Right cardiac atrium (tissue), 5 donors: ENCODE data around the gene THSD4. TPM values are rescaled to one million over a fixed set of nuclear protein-coding genes. Genes with fewer than 3 reads are reported as not detected.
A peak's percentile ranks its signal among the peaks of the same experiment; 100 is the strongest.

Experiments
- ATAC-seq, 2 donors: fragments of 200-7000 bp; cut with Tn5 transposase; one replicate each; pipeline versions ENCODE4 v1.8.0 to v1.9.1; 2020; ENCODE audit warnings: moderate library complexity in 2 of 2, mild to moderate bottlenecking in 1 of 2
- DNase-seq, 3 donors: peaks; one replicate each; pipeline ENCODE4 v3.0.0-alpha.2; 2020
- H3K27ac ChIP-seq: one replicate; pipeline ENCODE4 v1.5.1; 2013; ENCODE audit warnings: mild to moderate bottlenecking, low read length, control low read depth, moderate library complexity
- H3K27me3 ChIP-seq: one replicate; pipeline ENCODE4 v1.6.1; 2013; ENCODE audit not compliant: control insufficient read depth, insufficient read depth
- H3K4me1 ChIP-seq: one replicate; pipeline ENCODE4 v1.6.1; 2013; ENCODE audit warnings: low read length; ENCODE audit not compliant: control insufficient read depth, insufficient read depth
- H3K4me3 ChIP-seq: one replicate; pipeline ENCODE4 v1.5.1; 2013; ENCODE audit warnings: low read length, control low read depth
- H3K9me3 ChIP-seq: one replicate; pipeline ENCODE4 v1.6.1; 2013; ENCODE audit warnings: low read length; ENCODE audit not compliant: control insufficient read depth
- WGBS: extraction: QIAGEN DNeasy Blood & Tissue Kit; methylation state at CpG from one replicate; pipeline ENCODE4 v1.1.7; 2013; 5-methylcytosine and 5-hydroxymethylcytosine counted together
- intact Hi-C, 4 donors: fragments of 100-400 bp; cut with DNase I; formaldehyde crosslinking; loops; one replicate each; pipeline versions ENCODE4 v1.11.0 to v1.14.0; 2022 to 2023
- polyA plus RNA-seq: library from polyadenylated mRNA; stranded (reverse); fragments of 200-250 nt; gene quantifications from one replicate; pipeline ENCODE4 v1.2.3, GENCODE V29; 2013
- total RNA-seq, 4 donors: library from RNA; stranded (reverse); fragmentation: NEBNext Ultra II Directional; extraction: Animal tissue kit (Norgen Biotek cat#: 25700); gene quantifications; one replicate each; pipeline ENCODE4 v1.2.1, GENCODE V29; 2021
- donor health status: healthy with polysubstance abuse.
- donor health status: DM: no; HTN: yes; CAD: no.
- donor health status: DM: no; HTN: no; CAD: no.
- donor health status: DM: no; HTN: yes; CAD: no; lungs with severe emphysema.
- donor health status: DM: yes; HTN: yes; CAD: no.

Gene THSD4
- total and polyA plus RNA-seq, 5 donors: 40.5 to 93.8 (median 67.3) TPM

DNA sequence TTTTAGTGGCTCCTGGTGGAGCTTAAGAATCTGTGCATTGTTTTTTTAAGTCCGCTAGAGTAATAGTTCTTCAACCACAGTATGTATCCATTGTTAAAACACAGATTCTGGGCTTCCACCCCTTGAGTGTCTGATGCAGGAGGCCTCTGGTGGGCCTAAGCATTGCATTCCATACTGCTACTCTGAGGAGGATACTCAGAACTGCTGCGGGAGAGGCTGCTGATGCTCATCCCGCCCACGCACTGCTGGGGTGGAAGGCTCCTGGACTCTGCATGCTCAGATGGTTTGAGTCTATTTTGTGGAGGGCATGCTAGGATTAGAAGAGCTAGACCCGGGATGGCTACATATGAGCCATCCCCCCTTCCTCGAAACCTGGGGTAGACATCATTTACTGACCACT lies 74.4 kb downstream of the THSD4 start:
- intact Hi-C loops: loop anchor here in 1 of 4 donors (10.0 kb wide), 1 partner anchor 75 kb away; the partner anchor contains the start of gene THSD4

DNA sequence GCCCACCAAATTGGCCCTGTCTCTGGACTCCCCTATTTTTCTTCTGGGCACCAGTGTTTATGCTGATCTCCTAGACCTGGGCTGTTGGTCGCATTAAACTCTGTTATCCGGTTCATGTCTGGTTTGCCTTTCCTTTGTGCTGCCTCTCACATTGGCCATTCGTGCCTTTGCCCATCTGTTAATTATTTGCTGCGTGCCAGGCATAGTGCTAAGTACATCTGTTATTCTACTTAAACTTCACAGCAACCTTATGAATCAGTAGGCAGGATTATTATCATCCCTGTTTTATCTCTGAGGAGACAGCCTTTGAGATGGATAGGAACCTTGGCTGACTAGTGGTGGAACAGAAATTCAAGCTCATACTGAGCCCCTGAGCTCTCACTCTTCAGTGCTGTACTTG lies 76.0 kb downstream of the THSD4 start:
- Histone ChIP-seq H3K4me1 (no peaks in the 10 kb centered on the region), H3K27ac (no peak overlapping the region), H3K27me3 (no peaks in the 10 kb centered on the region), H3K4me3 (no peak overlapping the region), H3K9me3 (no peaks in the 10 kb centered on the region)
- DNase-seq (no peak), ATAC-seq (no peak)
- 56% methylated on average over 4 of the region's 4 CpGs for WGBS
- intact Hi-C loops: no loop called here

More for the DNA sequence above, 74.4 kb downstream of the THSD4 start:
- no peak overlapping the region for H3K4me3 ChIP-seq
- 85% methylated on average over 6 of the region's 6 CpGs for WGBS
- no peak overlapping the region for H3K27ac ChIP-seq
- no peaks in the 10 kb centered on the region for H3K27me3 ChIP-seq
- no peaks in the 10 kb centered on the region for H3K9me3 ChIP-seq
- H3K4me1 ChIP-seq: no peaks in the 10 kb centered on the region
- no peak for DNase-seq
- no peak for ATAC-seq

DNA sequence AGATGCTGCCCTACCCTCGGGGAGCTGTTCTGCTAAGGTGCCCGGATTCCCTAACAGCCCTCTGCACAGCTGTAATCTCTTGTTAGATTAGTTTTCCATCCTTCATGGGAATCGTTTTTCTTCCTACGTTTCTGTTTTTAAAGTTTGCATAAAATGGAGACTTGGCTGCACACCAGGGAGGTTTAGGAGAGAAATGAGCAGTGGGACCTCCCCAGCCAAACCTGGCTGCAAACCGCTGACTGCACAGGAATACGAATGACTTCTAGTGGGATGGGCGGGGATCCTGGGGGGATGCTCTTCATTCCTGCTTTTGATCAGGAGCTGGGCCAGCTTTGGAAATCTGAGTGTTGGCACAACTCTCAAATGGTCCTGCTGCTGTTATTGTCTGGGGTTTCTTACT lies 77.5 kb downstream of the THSD4 start:
- Histone ChIP-seq H3K9me3 (no peaks in the 10 kb centered on the region), H3K27ac (no peak overlapping the region), H3K4me3 (no peak overlapping the region), H3K27me3 (no peaks in the 10 kb centered on the region), H3K4me1 (no peaks in the 10 kb centered on the region)
- DNase-seq: no peak
- WGBS: 72% methylated on average over 7 of the region's 7 CpGs
- intact Hi-C loops: no loop called here
- no peak for ATAC-seq

DNA sequence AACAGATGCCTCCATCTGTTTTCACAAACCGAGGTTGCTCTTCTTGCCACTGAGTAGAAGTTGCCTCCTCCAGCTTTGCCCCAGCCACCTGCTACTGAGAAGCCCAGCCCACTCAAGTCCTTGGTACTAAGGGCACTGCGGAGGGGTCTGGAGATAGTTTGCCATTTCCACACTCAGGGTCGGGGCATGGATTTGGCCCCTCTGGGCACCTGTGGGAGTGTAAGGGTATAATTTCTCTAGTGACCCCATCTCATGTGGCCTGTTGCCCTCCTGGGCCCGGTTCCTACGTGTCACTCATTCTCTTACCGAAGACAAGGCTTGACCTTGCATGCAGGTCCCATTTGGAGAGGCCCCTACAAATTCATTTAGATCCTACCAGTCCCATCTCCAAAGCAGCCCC lies 79.0 kb downstream of the THSD4 start:
- WGBS: 74% methylated on average over 6 of the region's 6 CpGs
- intact Hi-C loops: no loop called here
- Histone ChIP-seq H3K27me3 (no peaks in the 10 kb centered on the region), H3K4me1 (no peaks in the 10 kb centered on the region), H3K4me3 (no peak overlapping the region), H3K9me3 (no peaks in the 10 kb centered on the region), H3K27ac (no peak overlapping the region)
- no peak for DNase-seq
- ATAC-seq: no peak

DNA sequence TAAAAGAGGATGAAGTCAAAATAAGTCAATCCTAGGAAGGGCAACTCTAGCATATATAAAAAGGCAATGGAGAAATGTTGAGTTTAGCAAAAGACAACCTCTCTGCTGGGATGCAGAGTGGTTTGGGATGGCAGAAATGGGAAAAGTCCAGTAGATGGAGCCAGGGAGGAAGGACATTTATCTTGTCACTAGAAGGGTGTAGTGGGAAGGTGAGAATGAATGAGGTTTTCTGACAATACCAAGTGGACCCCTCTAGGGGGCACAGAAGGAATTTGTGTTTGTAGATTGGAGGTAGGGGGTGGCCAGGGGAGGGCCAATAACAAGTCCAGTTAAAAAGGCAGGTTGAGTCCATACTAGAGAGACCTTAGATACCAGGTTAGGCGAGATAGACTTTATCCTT lies 80.0 kb downstream of the THSD4 start:
- DNase-seq (no peak), ATAC-seq (no peak)
- intact Hi-C loops: no loop called here
- Histone ChIP-seq H3K9me3 (no peaks in the 10 kb centered on the region), H3K27ac (no peak overlapping the region), H3K4me1 (peaks cover 3% of the 10 kb centered on the region), H3K4me3 (no peak overlapping the region), H3K27me3 (no peaks in the 10 kb centered on the region)
- 89% methylated on average over 1 of the region's 1 CpG for WGBS

- no peak for DNase-seq
- intact Hi-C loops: no loop called here
- Histone ChIP-seq H3K27ac (no peak overlapping the region), H3K4me1 (peaks cover 3% of the 10 kb centered on the region), H3K27me3 (no peaks in the 10 kb centered on the region), H3K4me3 (no peak overlapping the region), H3K9me3 (no peaks in the 10 kb centered on the region)
- no peak for ATAC-seq
- 91% methylated on average over 3 of the region's 3 CpGs for WGBS
Measured at GRCh38 chr15:71197620-71198019, 82.3 kb downstream of the THSD4 start.

DNA sequence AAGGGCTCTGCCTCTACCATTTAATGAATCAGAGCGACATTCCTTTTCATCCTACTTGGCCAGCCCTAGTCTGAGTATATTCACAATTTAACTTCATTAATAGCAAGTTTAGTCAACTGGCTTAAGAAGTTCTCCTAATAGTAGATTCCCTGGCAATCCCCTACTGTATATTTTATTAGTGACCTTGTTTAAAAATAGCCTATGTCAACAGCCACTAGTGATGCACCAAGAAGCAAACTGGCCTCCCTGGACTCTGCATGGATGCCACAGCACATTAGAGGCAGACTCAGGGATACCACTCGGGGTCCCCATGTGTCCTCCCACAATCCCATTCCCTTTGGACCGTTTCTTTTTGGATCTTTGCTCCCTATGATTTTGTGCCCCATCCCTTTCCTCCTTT lies 83.6 kb downstream of the THSD4 start:
- DNase-seq: no peak
- Histone ChIP-seq H3K9me3 (no peaks in the 10 kb centered on the region), H3K4me3 (no peak overlapping the region), H3K4me1 (peaks cover 3% of the 10 kb centered on the region), H3K27ac (no peak overlapping the region), H3K27me3 (no peaks in the 10 kb centered on the region)
- ATAC-seq: peak in 1 of 2 donors; percentile 38
- WGBS: 51% methylated on average over 3 of the region's 3 CpGs
- intact Hi-C loops: no loop called here

- Histone ChIP-seq H3K4me1 (peaks cover 3% of the 10 kb centered on the region), H3K9me3 (no peaks in the 10 kb centered on the region), H3K4me3 (no peak overlapping the region), H3K27ac (peak overlapping the region; percentile 0), H3K27me3 (no peaks in the 10 kb centered on the region)
- WGBS: 64% methylated on average over 6 of the region's 6 CpGs
- DNase-seq: no peak
- ATAC-seq: peak; percentile 40 to 48
- intact Hi-C loops: no loop called here
Measured at GRCh38 chr15:71199384-71200351, 84.4 kb downstream of the THSD4 start.

- Histone ChIP-seq H3K9me3 (no peaks in the 10 kb centered on the region), H3K4me1 (peaks cover 3% of the 10 kb centered on the region), H3K4me3 (no peak overlapping the region), H3K27ac (no peak overlapping the region), H3K27me3 (no peaks in the 10 kb centered on the region)
- intact Hi-C loops: no loop called here
- WGBS: 56% methylated on average over 9 of the region's 9 CpGs
- no peak for DNase-seq
- no peak for ATAC-seq
Measured at GRCh38 chr15:71201477-71201876, 86.2 kb downstream of the THSD4 start.

DNA sequence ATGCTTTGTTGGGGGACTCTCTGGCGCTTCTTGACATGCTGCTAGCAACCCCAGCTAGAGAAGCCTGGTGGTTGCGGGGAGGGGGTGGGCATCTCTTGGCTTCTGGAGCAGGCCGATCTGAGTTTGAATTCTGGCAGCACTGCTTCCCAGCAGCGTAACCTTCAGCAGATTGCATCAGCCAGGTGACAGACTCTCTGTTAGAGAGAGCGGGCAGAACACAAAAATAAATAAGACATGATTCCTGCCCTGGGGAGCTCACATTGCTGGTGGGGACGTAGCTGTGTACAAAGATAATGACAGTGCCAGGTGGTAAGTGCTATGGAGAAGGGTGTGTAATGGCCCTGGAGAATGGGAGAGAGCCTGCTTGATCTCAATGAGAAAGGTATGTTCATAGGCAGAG lies 87.4 kb downstream of the THSD4 start:
- intact Hi-C loops: no loop called here
- ATAC-seq (no peak), DNase-seq (no peak)
- Histone ChIP-seq H3K4me3 (no peak overlapping the region), H3K9me3 (no peaks in the 10 kb centered on the region), H3K27ac (no peak overlapping the region), H3K4me1 (peaks cover 3% of the 10 kb centered on the region), H3K27me3 (no peaks in the 10 kb centered on the region)
- 76% methylated on average over 6 of the region's 6 CpGs for WGBS

DNA sequence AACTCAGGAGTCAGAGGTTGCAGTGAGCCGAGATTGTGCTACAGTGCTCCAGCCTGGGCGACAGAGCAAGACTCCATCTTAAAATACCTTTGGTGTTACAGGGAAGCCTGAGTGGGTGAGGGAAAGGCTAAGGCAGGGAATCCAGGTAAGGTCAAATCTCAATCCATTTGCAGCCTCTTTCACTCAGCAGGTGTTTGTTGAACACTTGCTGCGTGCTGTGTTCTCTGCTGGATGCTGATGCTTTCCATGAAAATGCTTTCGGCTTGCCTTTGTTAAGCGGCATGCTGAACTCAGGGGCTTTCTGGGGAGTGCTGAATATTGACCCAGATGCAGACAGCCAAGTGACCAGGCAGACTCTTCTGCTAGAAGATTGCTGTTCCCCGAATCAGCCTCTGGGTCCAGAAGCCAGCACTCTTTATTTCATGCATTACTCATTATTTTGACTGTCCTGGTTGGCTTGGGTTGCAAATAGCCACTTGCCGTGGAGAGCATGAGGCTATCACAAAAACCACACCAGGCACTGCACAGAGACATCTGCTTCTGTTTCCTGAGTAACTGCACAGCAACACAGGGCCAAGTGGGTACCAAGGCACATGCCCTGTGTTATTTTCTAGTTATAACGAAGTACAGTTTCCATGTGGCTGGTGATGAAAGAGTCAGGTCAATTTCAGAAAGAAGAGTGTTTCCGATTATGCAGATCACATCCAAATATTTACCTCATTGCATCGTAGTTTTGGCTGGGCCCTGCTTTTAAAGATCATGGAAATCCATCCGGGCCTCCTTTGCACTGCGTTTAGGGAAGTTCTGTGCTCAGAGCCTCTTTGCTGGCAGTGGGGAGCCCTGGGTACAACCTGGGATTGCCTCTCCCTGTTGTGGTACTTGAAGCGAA lies 88.6 kb downstream of the THSD4 start:
- intact Hi-C loops: no loop called here
- no peak for DNase-seq
- H3K27ac ChIP-seq: no peak overlapping the region
- no peak overlapping the region for H3K4me3 ChIP-seq
- H3K27me3 ChIP-seq: no peaks in the 10 kb centered on the region
- ATAC-seq: no peak
- WGBS: 53% methylated on average over 13 of the region's 13 CpGs
- H3K4me1 ChIP-seq: peaks cover 3% of the 10 kb centered on the region
- H3K9me3 ChIP-seq: no peaks in the 10 kb centered on the region
